ENCODE data around the gene SLC12A3.
A peak's percentile ranks its signal among the peaks of the same experiment; 100 is the strongest.
"Not testable (repeated sequence)": the region's sequence is repeated elsewhere in the genome, so short reads cannot be mapped to it uniquely, and the experiment has no call there.

The SLC12A3 gene

DNA sequence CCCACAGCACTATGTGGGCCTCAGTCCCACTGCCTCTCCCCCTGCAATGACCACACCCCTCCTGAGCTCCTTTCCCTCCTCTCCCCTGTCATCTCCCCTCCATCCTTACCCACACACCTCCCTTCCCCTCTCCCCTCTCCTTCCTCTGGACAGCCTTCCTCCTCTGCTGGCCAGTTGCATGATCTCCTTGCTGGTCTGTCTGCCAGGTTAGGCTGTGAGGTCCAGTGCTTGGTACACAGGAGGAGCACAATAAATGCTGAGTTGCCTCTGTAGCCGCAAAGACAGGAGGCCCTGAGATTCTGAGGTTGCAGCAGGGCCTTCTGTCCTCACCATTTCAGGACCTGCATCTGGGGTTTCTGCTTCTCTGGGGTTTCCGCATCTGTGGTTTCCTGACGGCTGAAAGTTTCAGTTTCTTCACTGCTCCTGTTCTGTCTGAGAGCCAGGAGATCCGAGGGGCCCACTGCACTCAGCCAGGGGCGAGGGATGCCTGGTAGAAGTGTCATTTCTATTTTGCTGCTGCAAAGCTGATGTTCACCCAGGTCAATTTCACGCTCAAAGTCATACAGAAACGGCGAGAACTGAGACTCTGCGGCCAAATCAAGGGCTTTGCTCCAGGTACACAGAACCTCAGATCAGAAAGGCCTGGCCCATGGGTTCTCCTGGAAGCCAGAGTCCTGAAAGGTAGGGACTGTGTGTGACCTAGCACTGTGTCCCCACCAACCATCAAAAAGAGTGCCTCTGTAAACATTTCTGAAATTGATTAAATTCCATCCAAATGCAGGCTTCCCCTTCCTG is 4.6 kb upstream of the SLC12A3 start:
- H3K9me3 ChIP-seq (replicated peaks in 1 of 11) = no peaks in the 10 kb centered on the region
- peak in 4 of 11 experiments; percentile 38 to 91 (median 60); a peak in 6 of 22 replicates for TF ChIP-seq Cebpa-rat (IDR thresholded peaks at IDR 0.05)
- H3K4me1 ChIP-seq = peaks cover 69 to 99% (median 88%) of the 10 kb centered on the region in 10 experiments
- peak overlapping the region in 10 of 11 experiments; percentile 10 to 88 (median 80); a peak in 18 of 22 replicates for H3K9ac ChIP-seq
- H3K27ac ChIP-seq = peak overlapping the region in 10 of 11 experiments; percentile 61 to 98 (median 93); a peak in 19 of 22 replicates
- peak overlapping the region in 7 of 10 experiments; percentile 19 to 54 (median 35); a peak in 11 of 20 replicates for H3K4me3 ChIP-seq
- no peaks in the 10 kb centered on the region for H3K36me3 ChIP-seq
- H3K27me3 ChIP-seq = no peaks in the 10 kb centered on the region
- H3K4me2 ChIP-seq = peak overlapping the region; percentile 76 to 94 (median 85)
- no peaks in the 10 kb centered on the region for H4K20me1 ChIP-seq

DNA sequence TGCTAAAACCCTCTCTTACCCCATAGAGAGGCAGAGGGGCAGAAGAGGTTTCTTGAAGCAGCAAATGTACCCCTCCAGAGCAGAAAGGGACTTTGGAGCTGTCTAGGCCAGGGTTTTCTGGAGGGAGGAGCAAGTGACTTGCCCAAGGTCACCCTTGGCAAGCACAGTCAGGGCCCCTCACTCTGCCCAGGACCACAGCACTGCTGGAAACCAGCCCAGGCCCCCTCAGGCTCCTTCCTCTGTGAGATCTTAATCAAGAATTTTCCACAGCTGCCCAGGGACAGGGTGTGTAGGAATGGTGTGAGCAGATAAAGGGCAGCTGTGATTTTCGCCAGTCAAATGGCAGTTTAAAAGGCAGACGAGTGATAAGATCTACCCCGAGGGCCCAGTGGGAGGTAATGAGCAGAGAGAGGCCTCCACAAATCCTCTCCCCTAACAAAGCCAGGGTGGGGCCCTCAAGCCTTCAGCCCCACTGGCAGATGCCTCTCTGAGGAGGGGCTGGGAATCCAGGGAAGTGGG is 3.9 kb upstream of the SLC12A3 start:
- Histone ChIP-seq H3K36me3 (no peaks in the 10 kb centered on the region), H3K27me3 (no peaks in the 10 kb centered on the region), H4K20me1 (no peaks in the 10 kb centered on the region), H3K27ac (peak overlapping the region; percentile 21 to 98 (median 93); a peak in 20 of 22 replicates), H3K9me3 (replicated peaks in 1 of 11) (no peaks in the 10 kb centered on the region), H3K4me1 (peaks cover 71 to 95% (median 85%) of the 10 kb centered on the region in 10 experiments), H3K4me3 (peak overlapping the region in 6 of 10 experiments; percentile 19 to 48 (median 33); a peak in 9 of 20 replicates), H3K4me2 (peak overlapping the region; percentile 76 to 94 (median 85)), H3K9ac (peak overlapping the region; percentile 10 to 88 (median 80); a peak in 20 of 22 replicates)
- no peak for TF ChIP-seq Cebpa-rat (IDR thresholded peaks at IDR 0.05)

DNA sequence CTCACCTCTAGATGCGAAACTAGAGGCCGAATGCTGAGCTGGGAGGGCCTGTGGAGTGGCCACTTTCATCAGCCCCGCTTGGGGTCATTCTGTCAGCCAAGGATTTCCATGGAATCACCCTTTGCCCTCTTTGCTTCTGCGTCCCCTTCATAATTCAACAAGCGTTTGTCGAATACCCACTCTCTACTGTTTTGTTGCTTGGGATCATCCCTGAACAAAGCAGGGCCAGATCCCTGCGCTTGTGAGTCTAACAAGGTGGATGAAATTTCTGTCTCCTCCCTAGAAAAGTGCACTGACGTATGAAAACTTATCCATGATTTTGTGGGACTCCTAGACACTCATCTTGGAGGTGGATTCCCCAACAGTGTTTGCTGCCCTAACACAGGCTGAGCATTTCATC is 3.3 kb upstream of the SLC12A3 start:
- Histone ChIP-seq H3K9ac (peak overlapping the region in 9 of 11 experiments; percentile 62 to 88 (median 81); a peak in 16 of 22 replicates), H3K4me1 (peaks cover 76 to 95% (median 86%) of the 10 kb centered on the region in 10 experiments), H3K27me3 (no peaks in the 10 kb centered on the region), H3K27ac (peak overlapping the region in 10 of 11 experiments; percentile 40 to 98 (median 93); a peak in 19 of 22 replicates), H3K4me3 (0 out of 20 replicates have a peak overlapping the region, but pooled peaks of 2 of the 10 experiments have one; percentile 19 to 45), H3K9me3 (replicated peaks in 1 of 11) (no peaks in the 10 kb centered on the region), H3K4me2 (peak overlapping the region; percentile 76 to 94 (median 87)), H4K20me1 (no peaks in the 10 kb centered on the region), H3K36me3 (no peaks in the 10 kb centered on the region)
- no peak for TF ChIP-seq Cebpa-rat (IDR thresholded peaks at IDR 0.05)

DNA sequence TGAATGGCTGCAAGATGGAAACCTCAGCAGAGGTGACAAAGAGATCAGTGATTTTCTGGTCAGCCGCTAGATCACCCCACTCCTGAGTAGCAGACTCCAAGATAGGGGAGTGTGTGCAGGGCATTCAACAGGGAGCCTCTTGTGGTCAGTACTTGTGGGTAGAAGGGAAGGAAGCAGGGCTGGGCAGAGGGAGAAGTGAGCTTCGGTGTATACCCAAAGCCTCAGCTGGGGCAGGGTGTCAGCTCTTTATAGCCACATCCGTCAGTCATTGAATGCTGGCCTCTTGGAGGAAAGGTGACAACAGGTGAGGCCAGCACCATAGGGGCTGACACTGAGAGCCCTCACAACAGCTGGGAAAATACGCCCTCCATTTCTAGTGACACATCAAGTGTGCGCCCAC is 2.2 kb upstream of the SLC12A3 start:
- H3K27me3 ChIP-seq = no peaks in the 10 kb centered on the region
- no peaks in the 10 kb centered on the region for H3K36me3 ChIP-seq
- no peak overlapping the region for H3K4me3 ChIP-seq
- TF ChIP-seq Cebpa-rat (IDR thresholded peaks at IDR 0.05) = no peak
- no peaks in the 10 kb centered on the region for H4K20me1 ChIP-seq
- no peaks in the 10 kb centered on the region for H3K9me3 ChIP-seq (replicated peaks in 1 of 11)
- peak overlapping the region; percentile 76 to 94 (median 87) for H3K4me2 ChIP-seq
- H3K27ac ChIP-seq = peak overlapping the region in 9 of 11 experiments; percentile 6 to 98 (median 93); a peak in 16 of 22 replicates
- peaks cover 72 to 95% (median 85%) of the 10 kb centered on the region in 10 experiments for H3K4me1 ChIP-seq
- peak overlapping the region in 7 of 11 experiments; percentile 78 to 88 (median 86); a peak in 10 of 22 replicates for H3K9ac ChIP-seq

DNA sequence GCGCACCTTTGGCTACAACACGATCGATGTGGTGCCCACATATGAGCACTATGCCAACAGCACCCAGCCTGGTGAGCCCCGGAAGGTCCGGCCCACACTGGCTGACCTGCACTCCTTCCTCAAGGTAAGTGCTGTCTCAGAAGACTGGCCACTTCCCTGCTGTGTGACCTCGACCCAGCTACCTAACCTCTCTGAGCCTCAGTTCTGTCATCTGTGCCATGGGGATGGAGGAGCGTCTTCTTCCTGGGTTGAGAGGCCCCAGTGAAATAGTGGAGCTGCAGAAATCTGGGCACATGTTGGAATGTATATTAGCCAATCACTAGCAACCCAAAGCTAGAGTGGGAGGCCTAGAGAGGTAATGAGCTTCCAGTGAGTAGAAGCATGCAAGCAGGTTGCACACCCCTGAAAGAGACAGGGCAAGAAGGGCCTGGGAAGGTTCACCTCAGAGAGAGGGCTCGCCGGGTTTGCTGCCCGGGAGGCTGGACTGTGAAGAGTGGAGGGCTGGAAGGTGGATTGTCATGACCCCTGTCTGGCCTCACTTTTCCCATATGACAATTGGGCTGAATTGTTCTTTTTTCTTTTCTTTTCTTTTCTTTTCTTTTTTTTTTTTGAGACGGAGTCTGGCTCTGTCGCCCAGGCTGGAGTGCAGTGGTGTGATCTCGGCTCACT is 521 bp downstream of the SLC12A3 start:
- H3K4me1 ChIP-seq = peaks cover 69 to 95% (median 82%) of the 10 kb centered on the region in 10 experiments

DNA sequence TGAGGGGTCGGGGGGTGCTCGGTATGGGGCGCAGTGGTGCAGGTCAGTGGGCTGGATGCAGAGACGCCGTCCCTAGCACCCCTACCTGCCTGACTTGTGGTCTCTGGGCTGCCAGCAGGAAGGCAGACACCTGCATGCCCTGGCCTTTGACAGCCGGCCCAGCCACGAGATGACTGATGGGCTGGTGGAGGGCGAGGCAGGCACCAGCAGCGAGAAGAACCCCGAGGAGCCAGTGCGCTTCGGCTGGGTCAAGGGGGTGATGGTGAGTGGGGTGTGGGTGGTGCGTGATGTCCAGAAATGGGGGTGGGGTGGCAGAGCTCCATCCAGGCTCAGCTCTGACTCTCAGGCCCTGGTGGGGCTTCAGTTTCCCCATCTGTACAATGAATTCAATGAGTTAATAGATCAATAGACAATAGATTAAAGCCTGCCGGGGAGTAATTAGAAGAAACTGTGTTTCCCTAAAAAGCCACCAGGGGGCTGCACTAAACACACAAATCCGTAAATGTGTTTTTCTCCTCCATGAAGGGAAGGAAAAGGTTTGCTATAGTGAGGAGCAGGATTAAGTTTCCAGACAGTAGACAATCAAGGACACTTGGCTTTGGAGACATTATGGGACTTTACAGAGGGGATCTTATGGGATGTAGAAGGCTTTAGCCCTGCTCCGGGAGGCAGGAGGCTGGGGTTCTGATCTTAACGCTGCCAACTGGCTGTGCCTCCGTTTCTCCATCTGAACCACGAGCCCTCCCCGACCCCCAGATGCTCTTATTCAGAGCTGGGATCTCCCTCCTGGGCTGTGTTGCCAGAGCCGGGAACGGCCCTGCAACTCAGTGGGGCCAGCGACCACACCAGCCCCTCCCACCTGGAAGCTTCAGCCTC is 2.2 kb downstream of the SLC12A3 start:
- Histone ChIP-seq H4K20me1 (no peaks in the 10 kb centered on the region), H3K36me3 (no peaks in the 10 kb centered on the region), H3K9ac (peak overlapping the region in 7 of 11 experiments; percentile 13 to 48 (median 35); a peak in 9 of 22 replicates), H3K4me1 (peaks cover 69 to 95% (median 80%) of the 10 kb centered on the region in 10 experiments), H3K4me2 (peak overlapping the region; percentile 32 to 71 (median 41); a peak in 21 of 22 replicates), H3K27ac (peak overlapping the region in 7 of 11 experiments; percentile 28 to 64 (median 59); a peak in 14 of 22 replicates), H3K9me3 (replicated peaks in 1 of 11) (no peaks in the 10 kb centered on the region), H3K4me3 (no peak overlapping the region), H3K27me3 (no peaks in the 10 kb centered on the region)
- TF ChIP-seq Cebpa-rat (IDR thresholded peaks at IDR 0.05) = no peak

More for the DNA sequence above, 521 bp downstream of the SLC12A3 start:
- no peaks in the 10 kb centered on the region for H3K9me3 ChIP-seq (replicated peaks in 1 of 11)
- no peaks in the 10 kb centered on the region for H3K27me3 ChIP-seq
- no peaks in the 10 kb centered on the region for H3K36me3 ChIP-seq
- H3K4me2 ChIP-seq = peak overlapping the region in 3 of 11 experiments; percentile 20 to 90 (median 43); a peak in 2 of 22 replicates
- H3K27ac ChIP-seq = peak overlapping the region in 4 of 11 experiments; percentile 39 to 60 (median 49); a peak in 6 of 22 replicates
- no peak for TF ChIP-seq Cebpa-rat (IDR thresholded peaks at IDR 0.05)
- no peak overlapping the region for H3K4me3 ChIP-seq
- peak overlapping the region in 2 of 11 experiments; percentile 16 to 24; a peak in 1 of 22 replicates for H3K9ac ChIP-seq
- H4K20me1 ChIP-seq = no peaks in the 10 kb centered on the region

DNA sequence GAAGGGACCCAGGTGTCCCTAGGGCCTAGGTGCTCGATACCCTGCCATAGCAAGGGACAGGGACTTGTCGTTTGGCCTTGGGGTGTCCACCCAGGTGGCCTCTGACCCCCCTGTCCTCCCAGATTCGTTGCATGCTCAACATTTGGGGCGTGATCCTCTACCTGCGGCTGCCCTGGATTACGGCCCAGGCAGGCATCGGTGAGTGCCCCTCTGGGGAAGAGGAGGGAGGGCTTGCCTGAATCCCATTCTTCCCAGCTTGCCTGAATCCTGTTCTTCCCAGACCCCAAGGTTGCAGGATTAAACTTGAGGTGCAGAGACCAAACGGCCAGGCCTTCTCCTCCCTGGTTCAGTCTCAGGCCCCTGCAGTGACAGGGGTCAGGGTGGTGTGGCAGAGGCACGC is 3.2 kb downstream of the SLC12A3 start:
- peaks cover 60 to 95% (median 77%) of the 10 kb centered on the region in 10 experiments for H3K4me1 ChIP-seq
- H3K9ac ChIP-seq = peak overlapping the region in 4 of 11 experiments; percentile 24 to 48 (median 36); a peak in 4 of 22 replicates
- no peaks in the 10 kb centered on the region for H3K27me3 ChIP-seq
- no peaks in the 10 kb centered on the region for H3K9me3 ChIP-seq (replicated peaks in 1 of 11)
- H3K36me3 ChIP-seq = no peaks in the 10 kb centered on the region
- H3K4me3 ChIP-seq = no peak overlapping the region
- no peaks in the 10 kb centered on the region for H4K20me1 ChIP-seq
- no peak for TF ChIP-seq Cebpa-rat (IDR thresholded peaks at IDR 0.05)
- H3K27ac ChIP-seq = peak overlapping the region in 5 of 11 experiments; percentile 47 to 64 (median 59); a peak in 7 of 22 replicates
- peak overlapping the region in 3 of 11 experiments; percentile 32 to 85 (median 33); a peak in 4 of 22 replicates for H3K4me2 ChIP-seq

DNA sequence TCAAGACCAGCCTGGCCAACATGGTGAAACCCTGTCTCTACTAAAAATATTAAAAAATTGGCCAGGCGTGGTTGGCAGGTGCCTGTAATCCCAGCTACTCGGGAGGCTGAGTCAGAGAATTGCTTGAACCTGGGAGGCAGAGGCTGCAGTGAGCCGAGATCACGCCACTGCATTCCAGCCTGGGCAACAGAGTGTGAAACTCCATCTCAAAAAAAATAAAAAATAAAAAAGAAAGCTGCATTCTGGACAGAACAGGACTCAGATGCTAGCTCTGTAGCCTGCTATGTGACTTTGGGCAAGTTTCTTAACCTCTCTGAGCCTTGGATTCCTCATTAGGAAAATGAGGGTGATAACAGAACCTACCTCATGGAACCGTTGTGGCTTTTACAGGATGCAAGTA is 3.8 kb downstream of the SLC12A3 start:
- not testable (repeated sequence) for H4K20me1 ChIP-seq; H3K4me3 ChIP-seq; H3K9me3 ChIP-seq (replicated peaks in 1 of 11); H3K36me3 ChIP-seq; H3K27me3 ChIP-seq
- Histone ChIP-seq H3K4me2 (peak overlapping the region in 9 of 11 experiments; percentile 56 to 92 (median 68); a peak in 10 of 22 replicates), H3K4me1 (peaks cover 54 to 92% (median 74%) of the 10 kb centered on the region in 10 experiments), H3K9ac (0 out of 22 replicates have a peak overlapping the region, but pooled peaks of 1 of the 11 experiments have one; percentile 24), H3K27ac (peak overlapping the region in 2 of 11 experiments; percentile 64 to 68; a peak in 3 of 22 replicates)

Data from BLaER1 treated with 17β-estradiol and CSF1 and Interleukin-3, amounts not matched to agents 10 nM and 100 nM (cell line).